CD8-positive, alpha-beta memory T cell (primary cell): ENCODE results near the gene KRCC1. TPM values are rescaled to one million over a fixed set of nuclear protein-coding genes. Genes with fewer than 3 reads are reported as not detected.

ENCODE experiments used
- CTCF ChIA-PET: fragments of 350-600 bp; sonication (Branson Sonifier 250); formaldehyde crosslinking; loops from one replicate; lab custom pipeline; 2021; ENCODE audit warnings: antibody characterized with exemption; lab: Charles Lee
- POLR2A ChIA-PET: fragments of 350-600 bp; sonication (Branson Sonifier 250); formaldehyde crosslinking; loops from one replicate; lab custom pipeline; 2021; ENCODE audit warnings: antibody characterized with exemption; lab: Charles Lee
- DNase-seq, 5 donors: peaks; one replicate each; pipeline versions ENCODE4 v3.0.0 to v3.0.0-alpha.2; 2020 to 2022; ENCODE audit warnings: mixed read lengths in 1 of 5
- H3K27ac ChIP-seq: one replicate; pipeline ENCODE4 v1.7.0; 2013; ENCODE audit warnings: low read depth, mild to moderate bottlenecking, low read length, moderate library complexity
- H3K27me3 ChIP-seq: 2 replicates; pipeline ENCODE4 v1.7.0; 2013; ENCODE audit warnings: low read length, mild to moderate bottlenecking; ENCODE audit not compliant: insufficient read depth, poor library complexity, severe bottlenecking
- H3K36me3 ChIP-seq: 2 replicates; pipeline ENCODE4 v1.7.0; 2013; ENCODE audit warnings: mild to moderate bottlenecking, low read length, moderate library complexity; ENCODE audit not compliant: insufficient read depth
- H3K4me1 ChIP-seq: 2 replicates; pipeline ENCODE4 v1.7.0; 2013; ENCODE audit warnings: mild to moderate bottlenecking, low read length, moderate library complexity; ENCODE audit not compliant: insufficient read depth
- H3K4me3 ChIP-seq: 2 replicates; pipeline ENCODE4 v1.7.0; 2013; ENCODE audit warnings: mild to moderate bottlenecking, low read length
- H3K9me3 ChIP-seq: 2 replicates; pipeline ENCODE4 v1.7.0; 2013; ENCODE audit warnings: mild to moderate bottlenecking, low read length
- H3K27ac Mint-ChIP-seq, 8 donors: one replicate each; pipeline ENCODE4 v1.8.0; 2020 to 2021; ENCODE audit warnings: mixed read lengths in 8 of 8, mild to moderate bottlenecking in 6 of 8, inconsistent platforms in 3 of 8, moderate library complexity in 3 of 8
- H3K27me3 Mint-ChIP-seq, 2 donors: one replicate each; pipeline ENCODE4 v1.8.0; 2020 to 2021; ENCODE audit warnings: mixed read lengths in 2 of 2, mild to moderate bottlenecking in 1 of 2, moderate library complexity in 1 of 2
- H3K36me3 Mint-ChIP-seq, 3 donors: one replicate each; pipeline ENCODE4 v1.8.0; 2020 to 2021; ENCODE audit warnings: mixed read lengths in 3 of 3, inconsistent platforms in 1 of 3, mild to moderate bottlenecking in 1 of 3
- H3K4me1 Mint-ChIP-seq, 3 donors: one replicate each; pipeline ENCODE4 v1.8.0; 2020 to 2021; ENCODE audit warnings: mixed read lengths in 3 of 3, inconsistent platforms in 1 of 3, mild to moderate bottlenecking in 1 of 3
- H3K4me3 Mint-ChIP-seq, 7 donors: one replicate each; pipeline ENCODE4 v1.8.0; 2020 to 2021; ENCODE audit warnings: mixed read lengths in 7 of 7, mild to moderate bottlenecking in 6 of 7, moderate library complexity in 4 of 7, inconsistent platforms in 2 of 7
- H3K9me3 Mint-ChIP-seq, 5 donors: one replicate each; pipeline ENCODE4 v1.8.0; 2020 to 2022; ENCODE audit warnings: mixed read lengths in 5 of 5, mild to moderate bottlenecking in 3 of 5, moderate library complexity in 2 of 5, inconsistent platforms in 1 of 5
- polyA plus RNA-seq: library from polyadenylated mRNA; unstranded; fragments of 300-500 nt; fragmentation: Illumina TruSeq; gene quantifications from one replicate; pipeline ENCODE4 v1.2.3, GENCODE V29; 2021
- total RNA-seq, 2 experiments: library from RNA; stranded (reverse); gene quantifications; one replicate each; pipeline ENCODE4 v1.2.3, GENCODE V29; 2021

KRCC1 gene
- 10 to 100 TPM; 14.1 to 14.8 TPM for total RNA-seq
- polyA plus RNA-seq, result 41.3 TPM

GRCh38 chr2:88055371-88056128, at the start of gene KRCC1:
TSS of gene KRCC1 (minus strand) at chr2:88055783. CDS start at chr2:88028563, 27,220 bp downstream.
- DNase-seq, result peak; percentile 92 to 97 (median 94)
- peaks cover 34 to 47% (median 46%) of the 10 kb centered on the region in 3 donors for H3K4me1 Mint-ChIP-seq
- Histone ChIP-seq H3K4me1 (peaks cover 28% of the 10 kb centered on the region), H3K9me3 (no peaks in the 10 kb centered on the region), H3K27me3 (no peaks in the 10 kb centered on the region), H3K27ac (peak within 1 kb of the TSS; percentile 78), H3K36me3 (no peaks in the 10 kb centered on the region), H3K4me3 (peak within 1 kb of the TSS; percentile 65)
- ChIA-PET CTCF (interaction anchor here (1.0 to 1.4 kb wide), 2 partner anchors 16 to 38 kb away, joined by 3 to 5 read pairs; no protein-coding TSS in a partner anchor), POLR2A (interaction anchor here (1.3 to 1.5 kb wide), 2 partner anchors 10 to 39 kb away, joined by 5 to 7 read pairs; partner anchors contain the start of gene RNU2-63P)
- peaks cover 0 to 12% (median 3%) of the 10 kb centered on the region in 3 donors for H3K36me3 Mint-ChIP-seq
- H3K27me3 Mint-ChIP-seq, result peaks cover 0 to 2% of the 10 kb centered on the region in 2 donors
- H3K9me3 Mint-ChIP-seq, result no peaks in the 10 kb centered on the region
- H3K27ac Mint-ChIP-seq, result peak within 1 kb of the TSS; percentile 92 to 100 (median 98)
- peak within 1 kb of the TSS; percentile 88 to 99 (median 96) for H3K4me3 Mint-ChIP-seq

GRCh38 chr2:88100489-88100858, 44.9 kb upstream of the KRCC1 start:
- Mint-ChIP-seq H3K4me1 (no peaks in the 10 kb centered on the region), H3K4me3 (no peak overlapping the region), H3K27me3 (peaks cover 5 to 20% of the 10 kb centered on the region in 2 donors), H3K9me3 (no peaks in the 10 kb centered on the region), H3K36me3 (no peaks in the 10 kb centered on the region), H3K27ac (no peak overlapping the region)
- POLR2A ChIA-PET, result interaction anchor here (0.5 kb wide), 1 partner anchor 11 kb away, joined by 4 read pairs; no protein-coding TSS in a partner anchor
- Histone ChIP-seq H3K4me3 (no peak overlapping the region), H3K4me1 (no peaks in the 10 kb centered on the region), H3K36me3 (no peaks in the 10 kb centered on the region), H3K9me3 (no peaks in the 10 kb centered on the region), H3K27me3 (no peaks in the 10 kb centered on the region), H3K27ac (no peak overlapping the region)
- no peak for DNase-seq
- CTCF ChIA-PET, result no interaction called here

- Mint-ChIP-seq H3K4me1 (no peaks in the 10 kb centered on the region), H3K27ac (no peak overlapping the region), H3K4me3 (no peak overlapping the region), H3K27me3 (peaks cover 5 to 17% of the 10 kb centered on the region in 2 donors), H3K9me3 (no peaks in the 10 kb centered on the region), H3K36me3 (no peaks in the 10 kb centered on the region)
- no peaks in the 10 kb centered on the region for H3K4me1 ChIP-seq
- H3K27ac ChIP-seq, result no peak overlapping the region
- H3K9me3 ChIP-seq, result no peaks in the 10 kb centered on the region
- H3K4me3 ChIP-seq, result no peak overlapping the region
- no peaks in the 10 kb centered on the region for H3K36me3 ChIP-seq
- CTCF ChIA-PET, result no interaction called here
- no peaks in the 10 kb centered on the region for H3K27me3 ChIP-seq
- no peak for DNase-seq
- POLR2A ChIA-PET, result no interaction called here
These were observed 44.4 kb upstream of the KRCC1 start for GRCh38 chr2:88099798-88100488.

GRCh38 chr2:88098558-88098900, 42.9 kb upstream of the KRCC1 start:
- no peaks in the 10 kb centered on the region for H3K27me3 ChIP-seq
- Mint-ChIP-seq H3K4me3 (no peak overlapping the region), H3K36me3 (no peaks in the 10 kb centered on the region), H3K9me3 (no peaks in the 10 kb centered on the region), H3K27ac (no peak overlapping the region), H3K4me1 (no peaks in the 10 kb centered on the region), H3K27me3 (peaks cover 6 to 11% of the 10 kb centered on the region in 2 donors)
- DNase-seq, result no peak
- POLR2A ChIA-PET, result no interaction called here
- H3K27ac ChIP-seq, result no peak overlapping the region
- H3K36me3 ChIP-seq, result no peaks in the 10 kb centered on the region
- H3K9me3 ChIP-seq, result no peaks in the 10 kb centered on the region
- CTCF ChIA-PET, result no interaction called here
- no peaks in the 10 kb centered on the region for H3K4me1 ChIP-seq
- H3K4me3 ChIP-seq, result no peak overlapping the region

GRCh38 chr2:88097891-88098557, 42.4 kb upstream of the KRCC1 start:
- H3K36me3 ChIP-seq, result no peaks in the 10 kb centered on the region
- no peak for DNase-seq
- ChIA-PET CTCF (no interaction called here), POLR2A (no interaction called here)
- H3K9me3 ChIP-seq, result no peaks in the 10 kb centered on the region
- Mint-ChIP-seq H3K4me1 (no peaks in the 10 kb centered on the region), H3K27ac (no peak overlapping the region), H3K9me3 (no peaks in the 10 kb centered on the region), H3K36me3 (no peaks in the 10 kb centered on the region), H3K4me3 (no peak overlapping the region), H3K27me3 (peaks cover 6 to 7% of the 10 kb centered on the region in 2 donors)
- no peaks in the 10 kb centered on the region for H3K27me3 ChIP-seq
- H3K4me3 ChIP-seq, result no peak overlapping the region
- no peaks in the 10 kb centered on the region for H3K4me1 ChIP-seq
- H3K27ac ChIP-seq, result no peak overlapping the region

- Histone ChIP-seq H3K4me1 (no peaks in the 10 kb centered on the region), H3K27me3 (no peaks in the 10 kb centered on the region), H3K36me3 (no peaks in the 10 kb centered on the region), H3K27ac (no peak overlapping the region), H3K9me3 (no peaks in the 10 kb centered on the region), H3K4me3 (no peak overlapping the region)
- ChIA-PET CTCF (no interaction called here), POLR2A (no interaction called here)
- no peak overlapping the region for H3K4me3 Mint-ChIP-seq
- no peaks in the 10 kb centered on the region for H3K9me3 Mint-ChIP-seq
- no peaks in the 10 kb centered on the region for H3K36me3 Mint-ChIP-seq
- peaks cover 0 to 5% of the 10 kb centered on the region in 2 donors for H3K27me3 Mint-ChIP-seq
- no peak overlapping the region for H3K27ac Mint-ChIP-seq
- H3K4me1 Mint-ChIP-seq, result no peaks in the 10 kb centered on the region
- DNase-seq, result no peak
These were observed 41.6 kb upstream of the KRCC1 start for GRCh38 chr2:88097192-88097591.

- ChIA-PET POLR2A (no interaction called here), CTCF (no interaction called here)
- no peaks in the 10 kb centered on the region for H3K9me3 Mint-ChIP-seq
- H3K4me3 Mint-ChIP-seq, result no peak overlapping the region
- H3K36me3 Mint-ChIP-seq, result no peaks in the 10 kb centered on the region
- no peaks in the 10 kb centered on the region for H3K9me3 ChIP-seq
- DNase-seq, result no peak
- H3K27me3 Mint-ChIP-seq, result peaks cover 0 to 5% of the 10 kb centered on the region in 2 donors
- no peaks in the 10 kb centered on the region for H3K36me3 ChIP-seq
- no peak overlapping the region for H3K4me3 ChIP-seq
- H3K27ac Mint-ChIP-seq, result peak overlapping the region in 1 of 8 donors; percentile 6
- H3K4me1 ChIP-seq, result no peaks in the 10 kb centered on the region
- no peaks in the 10 kb centered on the region for H3K27me3 ChIP-seq
- no peak overlapping the region for H3K27ac ChIP-seq
- no peaks in the 10 kb centered on the region for H3K4me1 Mint-ChIP-seq
These were observed 41.1 kb upstream of the KRCC1 start for GRCh38 chr2:88096708-88097107.

- Mint-ChIP-seq H3K27ac (peak overlapping the region in 1 of 8 donors; percentile 22), H3K36me3 (no peaks in the 10 kb centered on the region), H3K4me1 (peaks cover 7 to 12% (median 11%) of the 10 kb centered on the region in 3 donors), H3K27me3 (peaks cover 0 to 5% of the 10 kb centered on the region in 2 donors), H3K9me3 (no peaks in the 10 kb centered on the region), H3K4me3 (no peak overlapping the region)
- no peaks in the 10 kb centered on the region for H3K27me3 ChIP-seq
- DNase-seq, result no peak
- ChIA-PET CTCF (no interaction called here), POLR2A (no interaction called here)
- no peaks in the 10 kb centered on the region for H3K9me3 ChIP-seq
- no peak overlapping the region for H3K27ac ChIP-seq
- H3K4me1 ChIP-seq, result peaks cover 13% of the 10 kb centered on the region
- H3K4me3 ChIP-seq, result no peak overlapping the region
- H3K36me3 ChIP-seq, result no peaks in the 10 kb centered on the region
These were observed 39.4 kb upstream of the KRCC1 start for GRCh38 chr2:88095022-88095421.
